Left lung (tissue), 8 donors: Measurements from ENCODE around the gene PCDHGA9. TPM values are rescaled to one million over a fixed set of nuclear protein-coding genes. Genes with fewer than 3 reads are reported as not detected.

Experiments used
- polyA plus RNA-seq, 6 donors: library from polyadenylated mRNA; unstranded; fragments of 120-200 nt; gene quantifications; one replicate each; pipeline ENCODE4 v1.2.1, GENCODE V29; 2013; ENCODE audit not compliant: insufficient read length in 6 of 6
- total RNA-seq, 2 donors: library from RNA; stranded (reverse); fragmentation: NEBNext Ultra II Directional; extraction: Animal tissue kit (Norgen Biotek cat#: 25700); gene quantifications; one replicate each; pipeline ENCODE4 v1.2.1, GENCODE V29; 2021
- donor health status: DM: no; HTN: yes; CAD: no.
- donor health status: DM: no; HTN: no; CAD: no.

The PCDHGA9 gene
- total and polyA plus RNA-seq, 8 donors: 4.0 to 7.2 (median 5.7) TPM

Other genes with a start within 250 kb of the PCDHGA9 start
Only the 30 nearest of the 37 such genes appear.
- gene PCDHB9, start 215.6 kb upstream of the PCDHGA9 start, total RNA-seq: 1 to 10 TPM; 1.3 to 1.6 TPM
- 1 to 10 TPM; 3.3 to 5.1 (median 4.4) TPM for gene PCDHB9, start 215.6 kb upstream of the PCDHGA9 start, polyA plus RNA-seq
- gene PCDHB10, start 210.4 kb upstream of the PCDHGA9 start, total RNA-seq: 1 to 10 TPM; 1.5 to 2.0 TPM
- 1 to 10 TPM; 5.8 to 6.9 (median 6.2) TPM for gene PCDHB10, start 210.4 kb upstream of the PCDHGA9 start, polyA plus RNA-seq
- gene PCDHB11, start 203.2 kb upstream of the PCDHGA9 start, total RNA-seq: 1 to 10 TPM; 2.6 to 3.4 TPM
- 1 to 10 TPM; 2.4 to 3.8 (median 3.5) TPM for gene PCDHB11, start 203.2 kb upstream of the PCDHGA9 start, polyA plus RNA-seq
- gene PCDHB12, start 194.1 kb upstream of the PCDHGA9 start, total RNA-seq: 1 to 10 TPM; 2.3 to 2.6 TPM
- gene PCDHB12, start 194.1 kb upstream of the PCDHGA9 start, polyA plus RNA-seq: 1 to 10 TPM; 4.6 to 7.6 (median 6.2) TPM
- gene PCDHB13, start 188.9 kb upstream of the PCDHGA9 start, total RNA-seq: 1 to 10 TPM; 1.8 to 2.1 TPM
- gene PCDHB13, start 188.9 kb upstream of the PCDHGA9 start, polyA plus RNA-seq: 1 to 10 TPM; 5.0 to 6.9 (median 5.9) TPM
- 1 to 10 TPM; 2.6 to 3.0 TPM for gene PCDHB14, start 179.4 kb upstream of the PCDHGA9 start, total RNA-seq
- 10 to 100 TPM in 3 of 6 donors, 1 to 10 TPM in 3; 8.4 to 11.1 (median 10.1) TPM for gene PCDHB14, start 179.4 kb upstream of the PCDHGA9 start, polyA plus RNA-seq
- 1 to 10 TPM; 2.8 to 5.0 TPM for gene PCDHB15, start 157.4 kb upstream of the PCDHGA9 start, total RNA-seq
- gene PCDHB15, start 157.4 kb upstream of the PCDHGA9 start, polyA plus RNA-seq: 10 to 100 TPM in 3 of 6 donors, 1 to 10 TPM in 3; 8.7 to 14.4 (median 11.1) TPM
- gene SLC25A2, start 98.7 kb upstream of the PCDHGA9 start, total RNA-seq: under 1 TPM in 1 of 2 donors, not detected in 1; 0.76 TPM
- gene SLC25A2, start 98.7 kb upstream of the PCDHGA9 start, polyA plus RNA-seq: under 1 TPM in 4 of 6 donors, not detected in 2; 0.14 to 0.34 (median 0.21) TPM
- gene TAF7, start 82.0 kb upstream of the PCDHGA9 start, total RNA-seq: 10 to 100 TPM; 53.2 to 53.5 TPM
- gene TAF7, start 82.0 kb upstream of the PCDHGA9 start, polyA plus RNA-seq: 100 to 1,000 TPM; 123 to 142 (median 134) TPM
- gene PCDHGA1, start 72.3 kb upstream of the PCDHGA9 start, total RNA-seq: under 1 TPM; 0.38 to 0.42 TPM
- gene PCDHGA1, start 72.3 kb upstream of the PCDHGA9 start, polyA plus RNA-seq: 1 to 10 TPM in 1 of 6 donors, under 1 TPM in 5; 0.39 to 1.1 (median 0.81) TPM
- 1 to 10 TPM; 2.0 to 3.6 TPM for gene PCDHGA2, start 64.0 kb upstream of the PCDHGA9 start, total RNA-seq
- 1 to 10 TPM; 4.6 to 7.1 (median 5.7) TPM for gene PCDHGA2, start 64.0 kb upstream of the PCDHGA9 start, polyA plus RNA-seq
- gene PCDHGA3, start 58.9 kb upstream of the PCDHGA9 start, total RNA-seq: 1 to 10 TPM; 1.4 to 1.8 TPM
- 1 to 10 TPM; 1.6 to 4.4 (median 3.4) TPM for gene PCDHGA3, start 58.9 kb upstream of the PCDHGA9 start, polyA plus RNA-seq
- gene PCDHGB1, start 52.7 kb upstream of the PCDHGA9 start, total RNA-seq: 1 to 10 TPM; 1.7 to 2.1 TPM
- 1 to 10 TPM; 1.4 to 2.3 (median 1.7) TPM for gene PCDHGB1, start 52.7 kb upstream of the PCDHGA9 start, polyA plus RNA-seq
- gene PCDHGA4, start 47.8 kb upstream of the PCDHGA9 start, total RNA-seq: 1 to 10 TPM; 2.2 to 2.6 TPM
- 1 to 10 TPM; 2.1 to 3.4 (median 2.9) TPM for gene PCDHGA4, start 47.8 kb upstream of the PCDHGA9 start, polyA plus RNA-seq
- gene PCDHGB2, start 42.8 kb upstream of the PCDHGA9 start, total RNA-seq: 1 to 10 TPM; 2.3 to 2.6 TPM
- 1 to 10 TPM; 4.4 to 5.4 (median 4.7) TPM for gene PCDHGB2, start 42.8 kb upstream of the PCDHGA9 start, polyA plus RNA-seq
- gene PCDHGA5, start 38.6 kb upstream of the PCDHGA9 start, total RNA-seq: 1 to 10 TPM; 1.3 to 2.0 TPM
- gene PCDHGA5, start 38.6 kb upstream of the PCDHGA9 start, polyA plus RNA-seq: 1 to 10 TPM; 3.2 to 5.0 (median 4.1) TPM
- 1 to 10 TPM; 1.5 to 2.4 TPM for gene PCDHGB3, start 32.5 kb upstream of the PCDHGA9 start, total RNA-seq
- 1 to 10 TPM; 2.6 to 3.4 (median 2.7) TPM for gene PCDHGB3, start 32.5 kb upstream of the PCDHGA9 start, polyA plus RNA-seq
- gene PCDHGA6, start 28.9 kb upstream of the PCDHGA9 start, total RNA-seq: 1 to 10 TPM; 2.9 TPM
- 1 to 10 TPM; 4.8 to 6.5 (median 5.8) TPM for gene PCDHGA6, start 28.9 kb upstream of the PCDHGA9 start, polyA plus RNA-seq
- gene PCDHGA7, start 20.0 kb upstream of the PCDHGA9 start, total RNA-seq: 1 to 10 TPM; 1.7 TPM
- gene PCDHGA7, start 20.0 kb upstream of the PCDHGA9 start, polyA plus RNA-seq: 1 to 10 TPM; 1.8 to 2.2 (median 2.0) TPM
- 1 to 10 TPM; 3.2 to 3.4 TPM for gene PCDHGB4, start 15.1 kb upstream of the PCDHGA9 start, total RNA-seq
- 1 to 10 TPM; 3.7 to 5.9 (median 4.3) TPM for gene PCDHGB4, start 15.1 kb upstream of the PCDHGA9 start, polyA plus RNA-seq
- 1 to 10 TPM in 1 of 2 donors, under 1 TPM in 1; 0.76 to 1.1 TPM for gene PCDHGA8, start 10.1 kb upstream of the PCDHGA9 start, total RNA-seq
- under 1 TPM; 0.38 to 0.99 (median 0.77) TPM for gene PCDHGA8, start 10.1 kb upstream of the PCDHGA9 start, polyA plus RNA-seq
- 1 to 10 TPM; 8.8 to 9.1 TPM for gene PCDHGB5, start 4.8 kb upstream of the PCDHGA9 start, total RNA-seq
- 10 to 100 TPM in 1 of 6 donors, 1 to 10 TPM in 5; 7.6 to 10.1 (median 8.4) TPM for gene PCDHGB5, start 4.8 kb upstream of the PCDHGA9 start, polyA plus RNA-seq
- gene PCDHGB6, start 5.2 kb downstream of the PCDHGA9 start, total RNA-seq: 1 to 10 TPM; 4.3 to 5.9 TPM
- 1 to 10 TPM; 7.6 to 9.4 (median 8.4) TPM for gene PCDHGB6, start 5.2 kb downstream of the PCDHGA9 start, polyA plus RNA-seq
- 1 to 10 TPM; 3.9 to 5.2 TPM for gene PCDHGA10, start 10.2 kb downstream of the PCDHGA9 start, total RNA-seq
- gene PCDHGA10, start 10.2 kb downstream of the PCDHGA9 start, polyA plus RNA-seq: 1 to 10 TPM; 3.9 to 5.5 (median 4.7) TPM
- gene PCDHGB7, start 14.9 kb downstream of the PCDHGA9 start, total RNA-seq: 10 to 100 TPM; 10.8 to 12.9 TPM
- gene PCDHGB7, start 14.9 kb downstream of the PCDHGA9 start, polyA plus RNA-seq: 10 to 100 TPM; 13.4 to 18.1 (median 16.2) TPM
- gene PCDHGA11, start 18.3 kb downstream of the PCDHGA9 start, total RNA-seq: 1 to 10 TPM; 2.5 to 3.4 TPM
- gene PCDHGA11, start 18.3 kb downstream of the PCDHGA9 start, polyA plus RNA-seq: 1 to 10 TPM; 2.8 to 4.1 (median 3.4) TPM
- 1 to 10 TPM; 5.7 to 6.0 TPM for gene PCDHGA12, start 27.7 kb downstream of the PCDHGA9 start, total RNA-seq
- 1 to 10 TPM; 2.0 to 4.5 (median 3.0) TPM for gene PCDHGA12, start 27.7 kb downstream of the PCDHGA9 start, polyA plus RNA-seq
- gene PCDHGC3, start 73.2 kb downstream of the PCDHGA9 start, total RNA-seq: 100 to 1,000 TPM in 1 of 2 donors, 10 to 100 TPM in 1; 65.4 to 101 TPM
- gene PCDHGC3, start 73.2 kb downstream of the PCDHGA9 start, polyA plus RNA-seq: 100 to 1,000 TPM; 110 to 152 (median 129) TPM
- gene PCDHGC4, start 82.3 kb downstream of the PCDHGA9 start, total RNA-seq: 1 to 10 TPM in 1 of 2 donors, under 1 TPM in 1; 0.79 to 2.5 TPM
- gene PCDHGC4, start 82.3 kb downstream of the PCDHGA9 start, polyA plus RNA-seq: 1 to 10 TPM; 1.8 to 3.3 (median 2.3) TPM
- 1 to 10 TPM; 1.4 to 1.9 TPM for gene PCDHGC5, start 86.3 kb downstream of the PCDHGA9 start, total RNA-seq
- 1 to 10 TPM; 1.1 to 1.4 (median 1.3) TPM for gene PCDHGC5, start 86.3 kb downstream of the PCDHGA9 start, polyA plus RNA-seq